Skin epidermis (tissue), 12 donors: ENCODE data around the gene RRP1B.

Experiments
- H3K27ac ChIP-seq, 21 experiments: fragments of 200-600 bp; sonication (generic) in 11 of 21; one replicate each; pipeline ENCODE4 v1.5.0; 2020; ENCODE audit warnings: mild to moderate bottlenecking in 3 of 21, inconsistent platforms in 2 of 21, moderate library complexity in 2 of 21
- H3K4me3 ChIP-seq, 7 experiments: fragments of 200-600 bp; sonication (generic) in 2 of 7; one replicate each; pipeline ENCODE4 v1.5.0; 2020; ENCODE audit warnings: inconsistent platforms in 2 of 7, mild to moderate bottlenecking in 2 of 7, moderate library complexity in 1 of 7

The RRP1B gene

DNA sequence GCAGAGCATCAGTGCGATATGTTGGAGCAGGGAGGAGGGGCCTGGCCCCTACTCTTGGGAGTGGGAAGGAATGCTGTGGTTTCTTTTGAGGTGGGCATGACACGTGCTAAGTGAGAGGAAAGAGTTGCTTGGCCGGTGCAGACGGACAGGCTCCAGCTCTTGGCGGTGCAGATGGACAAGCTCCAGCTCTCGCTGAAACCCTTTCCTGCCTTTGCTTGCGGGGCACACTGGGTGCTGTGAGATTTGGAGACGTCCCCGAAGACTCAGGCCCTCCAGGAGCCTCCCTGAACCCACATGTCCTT, 75.5 kb downstream of the RRP1B start:
- H3K27ac ChIP-seq: peak overlapping the region in 3 of 21 experiments; percentile 8 to 29 (median 19)
- H3K4me3 ChIP-seq: no peak overlapping the region

DNA sequence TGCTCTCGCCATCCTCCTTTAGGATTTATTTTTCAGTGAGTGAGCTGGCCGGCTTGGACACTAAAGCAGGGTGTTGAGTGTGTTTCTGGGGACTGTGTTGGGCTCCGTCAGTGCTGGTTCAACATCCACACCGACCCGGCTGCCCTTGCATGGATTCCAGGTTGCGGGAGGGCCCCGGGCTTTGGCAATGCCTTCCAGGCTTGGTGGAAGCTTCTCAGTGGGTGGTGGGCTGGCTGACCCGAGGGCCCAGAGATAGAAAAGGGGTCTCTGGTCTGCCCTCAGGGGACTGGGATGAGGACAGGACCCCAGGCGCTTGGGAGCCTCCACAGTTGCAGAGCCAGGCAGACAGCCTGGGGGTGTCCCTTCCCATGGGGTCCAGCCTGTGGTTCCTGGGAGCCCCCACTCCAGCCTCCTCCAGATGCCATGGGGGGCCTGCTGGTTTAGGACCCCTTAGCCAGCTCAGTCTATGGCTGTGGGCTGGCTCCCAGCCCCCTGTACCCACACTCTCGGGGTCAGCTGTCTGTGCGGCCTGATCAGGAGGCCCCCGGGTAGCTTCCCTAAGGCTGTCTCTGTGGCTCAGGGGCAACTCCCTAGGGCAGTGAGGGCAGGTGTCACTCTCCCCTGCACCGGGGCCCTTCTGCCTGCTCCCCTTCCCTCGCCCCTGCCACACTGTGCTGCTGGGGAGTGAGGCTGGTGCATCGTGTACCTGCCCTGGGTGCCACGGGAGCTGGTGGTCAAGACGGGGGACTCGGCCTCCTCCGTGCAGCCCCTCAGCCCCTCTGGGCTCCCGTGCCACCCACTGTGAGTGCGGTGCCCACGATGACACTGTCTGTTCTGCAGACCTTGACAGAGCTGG, 76.1 kb downstream of the RRP1B start:
- no peak overlapping the region for H3K4me3 ChIP-seq

DNA sequence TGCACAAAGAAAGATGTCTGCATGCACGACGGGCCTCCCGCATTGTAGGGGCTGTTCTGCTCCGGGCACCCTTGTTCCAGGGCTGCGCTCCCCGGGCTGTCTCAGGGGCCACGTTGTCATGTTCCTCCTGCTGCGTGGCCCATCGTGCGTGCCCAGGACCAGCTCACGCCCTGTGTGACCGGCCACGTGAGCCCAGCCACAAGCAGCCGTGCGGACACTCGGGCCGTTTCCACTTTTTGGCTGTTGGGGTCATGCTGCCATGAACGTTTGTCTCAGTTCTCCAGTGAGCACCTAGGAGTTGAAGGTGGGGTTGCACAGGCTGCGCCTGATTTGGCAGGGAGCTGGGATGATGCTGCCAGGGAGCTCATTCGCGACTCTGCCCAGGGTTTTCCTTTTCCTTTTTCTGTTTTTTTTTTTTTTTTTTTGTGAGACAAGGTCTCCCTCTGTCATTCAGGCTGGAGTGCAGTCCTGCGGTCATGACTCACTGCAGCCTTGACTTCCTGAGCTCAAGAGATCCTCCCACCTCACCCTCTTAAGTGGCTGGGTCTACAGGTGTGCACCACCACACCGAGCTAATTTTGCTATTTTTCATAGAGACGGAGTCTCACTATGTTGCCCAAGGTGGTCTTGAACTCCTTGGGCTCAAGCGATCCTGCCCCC, 77.0 kb downstream of the RRP1B start:
- Histone ChIP-seq H3K4me3 (no peak overlapping the region), H3K27ac (no peak overlapping the region)

More for the DNA sequence above, 76.1 kb downstream of the RRP1B start:
- peak overlapping the region in 1 of 21 experiments; percentile 8 for H3K27ac ChIP-seq

DNA sequence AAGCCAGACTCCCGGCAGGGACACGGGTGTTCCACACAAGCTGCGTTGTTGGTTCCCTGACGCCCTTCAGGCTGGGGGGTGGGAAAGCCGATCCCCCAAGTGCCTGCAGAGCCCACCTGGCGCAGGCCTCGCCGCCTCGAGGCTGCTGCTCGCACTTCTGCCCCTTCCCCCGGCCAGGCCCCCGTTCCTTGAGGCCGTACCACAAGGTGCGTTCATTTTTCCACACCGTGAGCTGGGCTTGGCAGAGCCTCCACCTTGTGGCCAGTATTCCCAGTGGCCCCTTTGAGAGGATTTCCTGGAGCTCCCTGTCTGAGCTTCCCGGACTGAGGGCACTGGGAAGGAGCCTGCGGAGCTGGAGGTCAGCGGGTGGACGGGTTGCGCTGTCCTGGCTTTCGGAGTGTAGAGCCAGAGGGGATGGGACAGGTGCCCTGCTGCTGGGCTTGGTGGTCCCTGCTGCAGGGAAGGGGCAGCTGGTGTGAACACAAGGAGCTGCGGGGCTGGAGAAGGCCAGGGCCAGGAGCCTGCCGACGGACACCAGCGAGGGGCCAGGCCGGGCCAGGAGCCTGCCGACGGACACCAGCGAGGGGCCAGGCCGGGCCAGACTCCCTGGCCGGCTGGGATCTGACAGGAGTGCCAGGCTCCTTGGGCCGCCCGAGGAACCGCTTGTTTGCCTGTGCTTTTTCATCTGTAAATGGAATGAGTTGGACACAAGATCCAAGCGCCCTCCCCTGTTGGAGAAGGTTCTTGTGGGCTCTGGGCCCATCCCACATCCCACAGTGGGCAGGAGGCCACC, 78.0 kb downstream of the RRP1B start:
- H3K27ac ChIP-seq: no peak overlapping the region
- no peak overlapping the region for H3K4me3 ChIP-seq

DNA sequence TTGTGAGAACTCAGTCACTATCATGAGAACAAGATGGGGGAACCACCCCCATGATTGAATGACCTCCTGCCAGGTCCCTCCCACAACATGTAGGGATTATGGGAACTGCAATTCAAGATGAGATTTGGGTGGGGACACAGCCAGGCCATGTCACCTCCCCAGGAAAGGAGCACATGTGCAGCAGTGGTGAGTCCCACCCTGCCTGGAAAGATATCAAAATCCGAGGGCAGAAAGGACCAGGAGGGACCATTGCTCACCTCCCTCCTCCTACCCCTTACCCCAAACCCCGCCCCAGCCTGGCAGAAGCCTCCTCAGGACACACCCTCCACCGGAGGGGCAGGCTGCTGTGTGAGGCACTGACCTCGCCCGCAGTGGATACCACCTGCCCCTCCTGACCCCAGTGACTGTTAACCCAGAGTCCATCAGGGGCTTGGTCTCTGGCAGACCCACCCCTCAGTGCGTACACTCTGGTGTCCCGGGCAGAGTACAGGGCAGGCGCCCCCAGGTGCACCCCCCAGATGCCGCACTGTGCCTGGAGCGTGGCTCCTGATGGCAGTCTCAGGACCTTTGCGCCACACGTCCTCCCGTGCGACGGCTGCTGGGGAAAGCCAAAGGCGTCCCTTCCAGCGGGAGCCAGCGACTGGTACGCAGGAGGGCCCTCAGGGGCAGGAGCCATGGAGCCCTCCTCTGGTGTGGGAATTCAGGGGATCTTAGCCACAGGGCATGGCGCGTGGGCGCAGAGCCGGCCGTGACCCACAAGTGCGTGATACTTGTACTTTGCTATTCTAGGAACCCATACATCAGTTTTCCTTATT, 80.5 kb downstream of the RRP1B start:
- H3K4me3 ChIP-seq: no peak overlapping the region
- peak overlapping the region in 2 of 21 experiments; percentile 7 to 37 for H3K27ac ChIP-seq

DNA sequence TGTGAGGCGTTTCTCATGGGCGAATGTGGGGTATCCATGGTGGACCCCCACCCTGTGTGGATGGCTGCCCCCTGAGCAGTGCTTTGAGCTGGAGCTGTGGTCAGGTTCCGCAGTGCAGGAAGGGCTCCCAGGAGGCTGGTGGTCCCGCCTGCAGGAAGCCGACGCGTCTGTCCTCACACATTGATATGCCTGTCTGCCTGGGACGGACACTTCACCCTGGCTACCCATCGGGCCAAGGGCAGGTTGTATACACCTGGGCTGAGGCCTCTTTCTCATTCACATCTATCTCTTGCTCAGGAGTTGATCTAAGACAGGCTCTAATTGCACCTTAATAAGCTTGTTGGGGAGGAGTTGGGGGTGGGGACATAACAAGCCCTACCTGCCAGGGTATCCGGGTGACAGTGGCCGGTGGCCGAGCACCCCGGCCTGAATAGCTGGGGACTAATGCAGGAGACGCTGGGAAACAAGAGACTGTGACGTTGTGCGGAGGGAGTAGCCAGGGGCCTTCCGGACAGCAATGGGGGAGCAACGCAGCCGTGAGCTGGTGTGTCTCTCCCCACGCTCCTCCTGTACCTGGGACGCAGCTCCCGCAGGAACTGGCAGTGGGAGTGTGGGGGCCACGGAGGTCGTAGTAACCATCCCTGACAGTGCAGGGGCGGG, 81.3 kb downstream of the RRP1B start:
- no peak overlapping the region for H3K4me3 ChIP-seq
- peak overlapping the region in 2 of 21 experiments; percentile 45 to 55 for H3K27ac ChIP-seq

DNA sequence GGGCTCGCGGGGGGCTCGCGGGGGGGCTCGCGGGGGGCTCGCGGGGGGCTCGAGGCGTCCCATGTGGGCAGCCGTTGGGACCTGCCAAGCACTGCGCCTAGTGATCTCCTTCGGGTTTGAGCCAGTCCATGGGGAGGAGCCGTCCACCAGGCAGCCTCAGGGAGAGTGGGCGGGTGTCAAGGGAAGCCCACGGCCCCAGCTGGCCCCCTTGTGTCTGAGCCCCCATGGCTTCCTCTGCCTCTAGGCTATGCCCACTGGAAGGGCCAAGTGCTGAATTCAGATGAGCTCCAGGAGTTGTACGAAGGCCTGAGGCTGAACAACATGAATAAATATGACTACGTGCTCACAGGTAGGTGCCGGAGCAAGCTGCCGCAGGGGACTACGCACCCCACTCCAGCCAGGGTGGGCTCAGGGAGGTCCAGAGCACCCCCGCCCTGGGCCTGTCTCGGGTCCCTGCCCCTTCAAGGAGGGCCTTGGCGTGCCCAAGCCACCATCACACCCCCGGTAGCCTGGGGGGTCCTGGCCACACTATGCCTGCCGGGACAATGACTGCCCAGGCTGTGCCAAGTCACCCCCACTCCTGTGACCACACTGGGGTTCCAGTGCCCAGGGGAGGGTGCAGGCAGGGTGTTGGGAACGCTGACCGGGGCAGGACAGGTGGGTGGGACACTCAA, 82.2 kb downstream of the RRP1B start:
- H3K27ac ChIP-seq: no peak overlapping the region
- no peak overlapping the region for H3K4me3 ChIP-seq

DNA sequence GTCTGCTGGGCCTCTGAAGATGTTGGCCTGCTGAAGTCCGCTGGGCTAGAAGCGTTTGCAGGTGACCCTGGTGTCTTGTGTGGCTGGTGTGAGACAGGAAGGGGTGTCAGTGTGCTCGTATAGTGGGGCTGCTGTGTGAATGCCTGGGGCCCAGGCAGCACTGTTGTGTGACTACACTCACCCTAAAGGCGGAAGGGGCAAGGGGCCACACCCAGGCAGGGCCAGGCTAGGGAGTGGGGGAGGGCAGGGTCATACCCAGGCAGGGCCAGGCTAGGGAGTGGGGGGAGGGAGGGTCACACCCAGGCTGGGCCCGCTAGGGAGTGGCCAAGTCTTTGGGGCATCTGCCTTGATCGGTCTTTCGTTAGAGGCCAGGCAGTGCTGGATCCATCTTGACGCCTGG, 84.6 kb downstream of the RRP1B start:
- H3K4me3 ChIP-seq: no peak overlapping the region
- H3K27ac ChIP-seq: no peak overlapping the region

DNA sequence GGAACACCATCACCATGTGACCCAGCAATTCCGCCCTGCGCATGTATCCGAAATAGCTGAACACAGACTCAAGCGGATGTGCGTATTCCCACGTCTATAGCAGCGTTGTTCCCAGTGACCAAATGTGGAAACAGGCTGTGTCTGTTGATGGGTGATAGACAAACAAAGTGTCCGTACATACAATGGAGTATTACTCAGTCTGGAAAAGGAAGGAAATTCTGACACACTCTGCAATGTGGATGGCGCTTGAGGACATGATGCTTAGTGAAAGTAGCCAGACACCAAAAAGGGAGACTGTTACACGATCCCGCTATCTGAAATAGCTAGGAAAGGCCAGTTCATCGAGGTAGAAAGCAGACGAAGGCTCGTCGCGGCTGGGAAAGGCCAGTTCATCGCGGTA, 85.4 kb downstream of the RRP1B start:
- Histone ChIP-seq H3K27ac (no peak overlapping the region), H3K4me3 (no peak overlapping the region)
